GM12878 (cell line): ENCODE data around the gene PDLIM3.
"Not testable (repeated sequence)": the region's sequence is repeated elsewhere in the genome, so short reads cannot be mapped to it uniquely, and the experiment has no call there.

ENCODE experiments used
- EZH2 ChIP-seq: IDR thresholded peaks from 2 replicates; pipeline ENCODE4 v1.6.1; 2012; ENCODE audit warnings: low read depth, mild to moderate bottlenecking, control low read depth, inconsistent platforms, low read length, borderline replicate concordance; ENCODE audit not compliant: control insufficient read depth
- MEF2A ChIP-seq: IDR thresholded peaks from 2 replicates; pipeline ENCODE4 v1.6.1; 2011; ENCODE audit warnings: low read depth, mild to moderate bottlenecking, low read length, moderate library complexity; ENCODE audit not compliant: insufficient read depth
- POLR2AphosphoS5 ChIP-seq: IDR thresholded peaks from 2 replicates; pipeline ENCODE4 v1.6.1; 2011; ENCODE audit warnings: mild to moderate bottlenecking, low read length, inconsistent platforms
- TF ChIP-seq, protein P1 (sequence below): IDR thresholded peaks from 2 replicates; pipeline ENCODE4 v1.6.1; 2012; ENCODE audit warnings: mild to moderate bottlenecking, low read depth, low read length
- TF ChIP-seq, protein P2 (sequence below), 3 experiments: IDR thresholded peaks in 2 of 3; conservative IDR thresholded peaks in 1 of 3; 2 replicates each; pipeline ENCODE4 v1.5.1; 2011; ENCODE audit warnings: low read depth in 3 of 3, low read length in 3 of 3, mild to moderate bottlenecking in 3 of 3, control low read depth in 2 of 3, moderate library complexity in 2 of 3, inconsistent platforms in 1 of 3, mixed read lengths in 1 of 3; ENCODE audit not compliant: control insufficient read depth in 2 of 3, insufficient read depth in 1 of 3; ENCODE audit errors: extremely low read depth in 1 of 3

DNA sequence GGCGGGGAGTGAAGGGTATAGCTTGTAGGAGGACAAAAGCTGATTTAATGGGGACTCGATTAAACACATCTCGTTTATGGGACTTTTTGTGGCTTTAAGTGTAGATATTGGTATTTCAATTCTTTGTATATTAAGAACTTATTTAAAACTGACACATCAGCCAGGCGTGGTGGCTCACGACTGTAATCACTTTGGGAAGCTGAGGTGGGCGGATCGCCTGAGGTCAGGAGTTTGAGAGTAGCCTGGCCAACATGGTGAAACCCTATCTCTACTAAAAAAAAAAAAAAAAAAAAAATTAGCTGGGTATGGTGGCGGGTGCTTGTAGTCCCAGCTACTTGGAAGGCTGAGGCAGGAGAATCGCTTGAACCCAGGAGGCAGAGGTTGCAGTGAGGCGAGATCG, 3.7 kb downstream of the PDLIM3 start:
- not testable (repeated sequence) for TF ChIP-seq EZH2, MEF2A, POLR2AphosphoS5
- TF ChIP-seq, protein P1, sequence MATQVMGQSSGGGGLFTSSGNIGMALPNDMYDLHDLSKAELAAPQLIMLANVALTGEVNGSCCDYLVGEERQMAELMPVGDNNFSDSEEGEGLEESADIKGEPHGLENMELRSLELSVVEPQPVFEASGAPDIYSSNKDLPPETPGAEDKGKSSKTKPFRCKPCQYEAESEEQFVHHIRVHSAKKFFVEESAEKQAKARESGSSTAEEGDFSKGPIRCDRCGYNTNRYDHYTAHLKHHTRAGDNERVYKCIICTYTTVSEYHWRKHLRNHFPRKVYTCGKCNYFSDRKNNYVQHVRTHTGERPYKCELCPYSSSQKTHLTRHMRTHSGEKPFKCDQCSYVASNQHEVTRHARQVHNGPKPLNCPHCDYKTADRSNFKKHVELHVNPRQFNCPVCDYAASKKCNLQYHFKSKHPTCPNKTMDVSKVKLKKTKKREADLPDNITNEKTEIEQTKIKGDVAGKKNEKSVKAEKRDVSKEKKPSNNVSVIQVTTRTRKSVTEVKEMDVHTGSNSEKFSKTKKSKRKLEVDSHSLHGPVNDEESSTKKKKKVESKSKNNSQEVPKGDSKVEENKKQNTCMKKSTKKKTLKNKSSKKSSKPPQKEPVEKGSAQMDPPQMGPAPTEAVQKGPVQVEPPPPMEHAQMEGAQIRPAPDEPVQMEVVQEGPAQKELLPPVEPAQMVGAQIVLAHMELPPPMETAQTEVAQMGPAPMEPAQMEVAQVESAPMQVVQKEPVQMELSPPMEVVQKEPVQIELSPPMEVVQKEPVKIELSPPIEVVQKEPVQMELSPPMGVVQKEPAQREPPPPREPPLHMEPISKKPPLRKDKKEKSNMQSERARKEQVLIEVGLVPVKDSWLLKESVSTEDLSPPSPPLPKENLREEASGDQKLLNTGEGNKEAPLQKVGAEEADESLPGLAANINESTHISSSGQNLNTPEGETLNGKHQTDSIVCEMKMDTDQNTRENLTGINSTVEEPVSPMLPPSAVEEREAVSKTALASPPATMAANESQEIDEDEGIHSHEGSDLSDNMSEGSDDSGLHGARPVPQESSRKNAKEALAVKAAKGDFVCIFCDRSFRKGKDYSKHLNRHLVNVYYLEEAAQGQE: not testable (repeated sequence)
- TF ChIP-seq, protein P2, sequence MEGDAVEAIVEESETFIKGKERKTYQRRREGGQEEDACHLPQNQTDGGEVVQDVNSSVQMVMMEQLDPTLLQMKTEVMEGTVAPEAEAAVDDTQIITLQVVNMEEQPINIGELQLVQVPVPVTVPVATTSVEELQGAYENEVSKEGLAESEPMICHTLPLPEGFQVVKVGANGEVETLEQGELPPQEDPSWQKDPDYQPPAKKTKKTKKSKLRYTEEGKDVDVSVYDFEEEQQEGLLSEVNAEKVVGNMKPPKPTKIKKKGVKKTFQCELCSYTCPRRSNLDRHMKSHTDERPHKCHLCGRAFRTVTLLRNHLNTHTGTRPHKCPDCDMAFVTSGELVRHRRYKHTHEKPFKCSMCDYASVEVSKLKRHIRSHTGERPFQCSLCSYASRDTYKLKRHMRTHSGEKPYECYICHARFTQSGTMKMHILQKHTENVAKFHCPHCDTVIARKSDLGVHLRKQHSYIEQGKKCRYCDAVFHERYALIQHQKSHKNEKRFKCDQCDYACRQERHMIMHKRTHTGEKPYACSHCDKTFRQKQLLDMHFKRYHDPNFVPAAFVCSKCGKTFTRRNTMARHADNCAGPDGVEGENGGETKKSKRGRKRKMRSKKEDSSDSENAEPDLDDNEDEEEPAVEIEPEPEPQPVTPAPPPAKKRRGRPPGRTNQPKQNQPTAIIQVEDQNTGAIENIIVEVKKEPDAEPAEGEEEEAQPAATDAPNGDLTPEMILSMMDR (IDR thresholded peaks at IDR 0.05 in 2 of 3, conservative IDR thresholded peaks at IDR 0.05 in 1 of 3; ENCODE audit: control insufficient read depth in 2 of 3, extremely low read depth in 1 of 3, insufficient read depth in 1 of 3, low read depth in 3 of 3, low read length in 3 of 3): not testable (repeated sequence)
